Measurements from ENCODE around the gene MFAP4. TPM values are rescaled to one million over a fixed set of nuclear protein-coding genes. Genes with fewer than 3 reads are reported as not detected.

MFAP4 gene
- total and polyA plus RNA-seq, 2 donors (not counting 1 experiment from before 2014, with no cell fraction given), result not detected

DNA sequence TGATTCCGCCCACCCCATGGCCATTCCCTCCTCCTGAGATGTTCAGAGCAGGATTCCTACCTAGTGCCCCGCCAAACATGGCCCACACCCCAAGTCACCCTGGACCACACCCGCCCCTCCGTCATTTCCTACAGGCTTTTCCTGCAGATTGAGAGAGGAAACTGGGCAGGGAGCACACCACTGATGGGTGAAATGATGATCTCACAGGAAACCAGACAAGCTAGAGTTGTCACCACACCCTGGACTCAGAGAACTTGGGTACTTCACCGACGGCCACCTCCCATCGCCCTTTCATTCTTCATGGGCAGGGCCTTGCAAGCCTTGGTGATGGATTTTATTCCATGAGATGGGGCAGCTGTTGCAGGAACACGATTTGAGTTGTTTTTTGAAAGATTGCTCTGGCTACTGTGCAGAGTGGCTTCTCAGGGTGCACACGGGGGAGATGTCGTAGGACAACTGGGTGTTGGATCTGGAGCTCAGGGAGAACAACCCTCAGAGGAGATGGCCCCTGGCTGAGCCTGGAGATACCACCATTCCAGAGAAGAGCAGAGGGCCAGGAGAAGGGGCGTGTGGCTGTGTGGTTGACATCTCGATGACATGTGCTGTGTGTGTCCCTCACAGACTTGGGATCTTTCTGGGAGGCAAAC lies 17.0 kb downstream of the MFAP4 start:
- DNase-seq (peak; percentile 55), ATAC-seq (ENCODE audit: low read depth) (peak; percentile 57)
- Mint-ChIP-seq H3K27ac (peak overlapping the region; percentile 94), H3K4me1 (peaks cover 53% of the 10 kb centered on the region), H3K4me3 (peak overlapping the region; percentile 87), H3K27me3 (no peaks in the 10 kb centered on the region), H3K9me3 (ENCODE audit: insufficient read depth) (no peaks in the 10 kb centered on the region)
- Histone ChIP-seq H3K27ac (ENCODE audit: low read length in 2 of 2) (peak overlapping the region; percentile 68 to 70), H3K36me3 (replicated peaks in 1 of 2; ENCODE audit: control extremely low read depth in 1 of 2, control insufficient read depth in 1 of 2, extremely low read depth in 1 of 2, insufficient read depth in 2 of 2, low read length in 1 of 2) (peaks cover 0 to 4% of the 10 kb centered on the region in 2 experiments), H4K20me1 (ENCODE audit: control insufficient read depth, insufficient read depth, low read length, poor library complexity, severe bottlenecking) (no peaks in the 10 kb centered on the region), H3K4me2 (replicated peaks; ENCODE audit: low read depth, low read length, poor library complexity, severe bottlenecking) (peak overlapping the region; percentile 70), H3K9ac (ENCODE audit: low read length) (peak overlapping the region; percentile 44), H3K27me3 (replicated peaks in 1 of 4; ENCODE audit: control extremely low read depth in 1 of 4, control insufficient read depth in 3 of 4, insufficient read depth in 4 of 4, low read length in 3 of 4) (no peaks in the 10 kb centered on the region), H3K4me3 (ENCODE audit: control extremely low read depth in 1 of 5, extremely low read depth in 1 of 5, insufficient read depth in 1 of 5, low read depth in 2 of 5, low read length in 4 of 5) (peak overlapping the region in 2 of 5 experiments; percentile 10 to 36), H3K9me3 (ENCODE audit: control extremely low read depth in 1 of 3, control insufficient read depth in 2 of 3, insufficient read depth in 1 of 3, low read length in 2 of 3) (peaks cover 0 to 4% (median 0%) of the 10 kb centered on the region in 3 donors), H3K4me1 (ENCODE audit: control insufficient read depth in 2 of 2, insufficient read depth in 2 of 2, low read length in 2 of 2) (peaks cover 37 to 53% of the 10 kb centered on the region in 2 donors), H3K79me2 (ENCODE audit: control insufficient read depth, insufficient read depth, low read length) (peaks cover 20% of the 10 kb centered on the region), H2AFZ (ENCODE audit: insufficient read depth, low read depth, low read length, poor library complexity, severe bottlenecking) (peak overlapping the region; percentile 44)
- 56% methylated on average over 9 of the region's 12 CpGs for WGBS (ENCODE audit: insufficient coverage)
- CTCF ChIA-PET, result interaction anchor here (0.7 to 1.3 kb wide), 4 partner anchors 8 to 142 kb away, joined by 3 to 4 read pairs (median 3); partner anchors contain the start of gene MAPK7
- TF ChIP-seq, protein P1, sequence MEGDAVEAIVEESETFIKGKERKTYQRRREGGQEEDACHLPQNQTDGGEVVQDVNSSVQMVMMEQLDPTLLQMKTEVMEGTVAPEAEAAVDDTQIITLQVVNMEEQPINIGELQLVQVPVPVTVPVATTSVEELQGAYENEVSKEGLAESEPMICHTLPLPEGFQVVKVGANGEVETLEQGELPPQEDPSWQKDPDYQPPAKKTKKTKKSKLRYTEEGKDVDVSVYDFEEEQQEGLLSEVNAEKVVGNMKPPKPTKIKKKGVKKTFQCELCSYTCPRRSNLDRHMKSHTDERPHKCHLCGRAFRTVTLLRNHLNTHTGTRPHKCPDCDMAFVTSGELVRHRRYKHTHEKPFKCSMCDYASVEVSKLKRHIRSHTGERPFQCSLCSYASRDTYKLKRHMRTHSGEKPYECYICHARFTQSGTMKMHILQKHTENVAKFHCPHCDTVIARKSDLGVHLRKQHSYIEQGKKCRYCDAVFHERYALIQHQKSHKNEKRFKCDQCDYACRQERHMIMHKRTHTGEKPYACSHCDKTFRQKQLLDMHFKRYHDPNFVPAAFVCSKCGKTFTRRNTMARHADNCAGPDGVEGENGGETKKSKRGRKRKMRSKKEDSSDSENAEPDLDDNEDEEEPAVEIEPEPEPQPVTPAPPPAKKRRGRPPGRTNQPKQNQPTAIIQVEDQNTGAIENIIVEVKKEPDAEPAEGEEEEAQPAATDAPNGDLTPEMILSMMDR (IDR thresholded peaks at IDR 0.05), result no peak
- no peak for TF ChIP-seq EZH2 (IDR thresholded peaks at IDR 0.05; ENCODE audit: borderline replicate concordance, insufficient read depth, low read depth, low read length, poor library complexity, severe bottlenecking)
- POLR2A ChIA-PET, result interaction anchor here (1.9 kb wide), 1 partner anchor 8 kb away, joined by 5 read pairs; the partner anchor contains the start of gene MAPK7
- intact Hi-C loops (cut with micrococcal nuclease), result loop anchor here (1.0 to 10.0 kb wide), 2 partner anchors 8 to 515 kb away; partner anchors contain the start of genes MAPK7 and PRPSAP2
